ENCODE measurements around the gene ADAP1. TPM values are rescaled to one million over a fixed set of nuclear protein-coding genes. Genes with fewer than 3 reads are reported as not detected.
A peak's percentile ranks its signal among the peaks of the same experiment; 100 is the strongest.
"Not testable (repeated sequence)": the region's sequence is repeated elsewhere in the genome, so short reads cannot be mapped to it uniquely, and the experiment has no call there.

Gene ADAP1, protein sequence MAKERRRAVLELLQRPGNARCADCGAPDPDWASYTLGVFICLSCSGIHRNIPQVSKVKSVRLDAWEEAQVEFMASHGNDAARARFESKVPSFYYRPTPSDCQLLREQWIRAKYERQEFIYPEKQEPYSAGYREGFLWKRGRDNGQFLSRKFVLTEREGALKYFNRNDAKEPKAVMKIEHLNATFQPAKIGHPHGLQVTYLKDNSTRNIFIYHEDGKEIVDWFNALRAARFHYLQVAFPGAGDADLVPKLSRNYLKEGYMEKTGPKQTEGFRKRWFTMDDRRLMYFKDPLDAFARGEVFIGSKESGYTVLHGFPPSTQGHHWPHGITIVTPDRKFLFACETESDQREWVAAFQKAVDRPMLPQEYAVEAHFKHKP
- total RNA-seq, result 2.0 TPM
- polyA plus RNA-seq (ENCODE audit: insufficient read depth in 1 of 8, insufficient read length in 8 of 8, low replicate concordance in 1 of 8), result 1 to 10 TPM; 2.2 to 6.1 (median 3.3) TPM
- long read RNA-seq, donor 1, result 0 reads
- long read RNA-seq, donor 2, result 0 reads
- long read RNA-seq, donor 3, partial matches to known transcripts, result 0 of 1 reads
- long read RNA-seq, donor 3, other reads (novel, unspliced or antisense), result 0 of 1 reads
- long read RNA-seq, donor 4, result 0 reads
- long read RNA-seq, donor 5, partial matches to known transcripts, result 0 of 4 reads
- long read RNA-seq, donor 5, other reads (novel, unspliced or antisense), result 0 of 4 reads
- long read RNA-seq, donor 6, partial matches to known transcripts, result 0 of 2 reads
- long read RNA-seq, donor 6, other reads (novel, unspliced or antisense), result 0 of 2 reads
- long read RNA-seq, donor 7, partial matches to known transcripts, result 0 of 2 reads
- long read RNA-seq, donor 7, other reads (novel, unspliced or antisense), result 0 of 2 reads
- long read RNA-seq, donor 8, result 0 reads
- long read RNA-seq, donor 9, partial matches to known transcripts, result 0 of 1 reads
- long read RNA-seq, donor 9, other reads (novel, unspliced or antisense), result 0 of 1 reads
- long read RNA-seq, donor 10, result 0 reads
- long read RNA-seq, donor 11, partial matches to known transcripts, result 0 of 1 reads
- long read RNA-seq, donor 11, other reads (novel, unspliced or antisense), result 0 of 1 reads

DNA sequence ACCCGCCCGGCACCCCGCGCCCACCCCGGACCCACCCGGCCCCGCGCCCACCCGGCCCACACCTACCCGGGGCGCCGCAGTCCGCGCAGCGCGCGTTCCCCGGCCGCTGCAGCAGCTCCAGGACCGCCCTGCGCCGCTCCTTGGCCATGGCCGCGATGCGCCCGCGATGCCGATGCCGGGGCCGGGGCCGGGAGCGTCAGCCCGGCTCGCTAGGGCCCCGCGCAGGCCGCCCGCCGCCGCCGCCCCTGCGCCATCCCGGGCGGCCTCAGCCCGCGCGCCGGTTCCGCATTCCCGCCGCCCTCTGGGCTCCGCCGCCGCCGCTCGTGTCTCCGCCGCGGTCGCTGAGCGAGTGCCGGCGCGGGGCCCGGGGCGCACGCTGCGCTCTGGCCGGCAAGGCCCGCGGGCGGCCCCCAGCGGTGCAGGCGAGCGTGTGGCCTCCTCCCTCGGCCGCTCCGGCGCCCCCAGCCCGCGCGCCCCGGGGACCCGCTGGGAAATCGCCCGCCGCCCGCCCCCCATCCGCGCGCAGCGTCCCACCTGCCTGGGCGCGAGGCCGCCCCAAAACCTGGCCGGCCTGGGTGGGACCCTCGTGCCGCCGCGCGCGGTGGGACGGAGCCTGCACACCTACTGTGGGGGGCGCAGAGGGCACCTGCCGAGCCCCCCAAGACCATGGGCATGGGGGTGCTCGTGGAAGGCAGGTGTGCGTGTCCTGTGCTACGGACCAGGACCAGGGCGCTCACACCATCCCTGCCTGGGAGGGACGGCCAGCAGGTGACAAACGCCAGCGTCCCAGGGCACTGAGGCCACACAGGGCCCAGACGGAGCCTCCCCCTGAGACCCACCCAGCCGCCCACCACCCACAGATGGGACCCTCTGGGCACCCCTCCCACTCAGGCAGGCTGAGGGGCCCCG, at the start of gene ADAP1:
Gene ADAP1 (minus strand): TSS at position 351 of the 909 bp plus-strand sequence. CDS start 203 bp downstream, at position 148.
- Histone ChIP-seq H3K36me3 (ENCODE audit: control insufficient read depth, insufficient read depth, low read length) (no peaks in the 10 kb centered on the region), H3K27ac (ENCODE audit: low read length) (no peak within 1 kb of the TSS), H3K27me3 (ENCODE audit: control insufficient read depth, insufficient read depth, low read length) (peaks cover 39% of the 10 kb centered on the region), H3K9me3 (replicated peaks; ENCODE audit: control insufficient read depth, low read depth, low read length) (no peaks in the 10 kb centered on the region), H3K4me3 (ENCODE audit: low read length) (peak within 1 kb of the TSS; percentile 17), H3K4me1 (ENCODE audit: control insufficient read depth, insufficient read depth, low read length) (peaks cover 14% of the 10 kb centered on the region)
- peak; percentile 68 for DNase-seq
- 8% methylated on average over 104 of the region's 115 CpGs for WGBS (ENCODE audit: insufficient coverage)

GRCh38 chr7:1002445-1002844, 48.0 kb upstream of the ADAP1 start:
- H3K9me3 ChIP-seq (replicated peaks; ENCODE audit: control insufficient read depth, low read depth, low read length), result not testable (repeated sequence)
- 100% methylated on average over 1 of the region's 7 CpGs for WGBS (ENCODE audit: insufficient coverage)

GRCh38 chr7:1002026-1002425, 47.5 kb upstream of the ADAP1 start:
- H3K4me3 ChIP-seq (ENCODE audit: low read length); H3K27ac ChIP-seq (ENCODE audit: low read length); H3K27me3 ChIP-seq (ENCODE audit: control insufficient read depth, insufficient read depth, low read length); DNase-seq; H3K9me3 ChIP-seq (replicated peaks; ENCODE audit: control insufficient read depth, low read depth, low read length): not testable (repeated sequence)
- Histone ChIP-seq H3K36me3 (ENCODE audit: control insufficient read depth, insufficient read depth, low read length) (peaks cover 26% of the 10 kb centered on the region), H3K4me1 (ENCODE audit: control insufficient read depth, insufficient read depth, low read length) (peaks cover 13% of the 10 kb centered on the region)
- no CpG with 5 or more reads among the region's 4 CpGs for WGBS (ENCODE audit: insufficient coverage)

More at GRCh38 chr7:1002445-1002844, 48.0 kb upstream of the ADAP1 start:
- not testable (repeated sequence) for H3K27me3 ChIP-seq (ENCODE audit: control insufficient read depth, insufficient read depth, low read length); H3K27ac ChIP-seq (ENCODE audit: low read length); H3K4me3 ChIP-seq (ENCODE audit: low read length); DNase-seq; H3K4me1 ChIP-seq (ENCODE audit: control insufficient read depth, insufficient read depth, low read length)
- H3K36me3 ChIP-seq (ENCODE audit: control insufficient read depth, insufficient read depth, low read length), result peaks cover 27% of the 10 kb centered on the region

DNA sequence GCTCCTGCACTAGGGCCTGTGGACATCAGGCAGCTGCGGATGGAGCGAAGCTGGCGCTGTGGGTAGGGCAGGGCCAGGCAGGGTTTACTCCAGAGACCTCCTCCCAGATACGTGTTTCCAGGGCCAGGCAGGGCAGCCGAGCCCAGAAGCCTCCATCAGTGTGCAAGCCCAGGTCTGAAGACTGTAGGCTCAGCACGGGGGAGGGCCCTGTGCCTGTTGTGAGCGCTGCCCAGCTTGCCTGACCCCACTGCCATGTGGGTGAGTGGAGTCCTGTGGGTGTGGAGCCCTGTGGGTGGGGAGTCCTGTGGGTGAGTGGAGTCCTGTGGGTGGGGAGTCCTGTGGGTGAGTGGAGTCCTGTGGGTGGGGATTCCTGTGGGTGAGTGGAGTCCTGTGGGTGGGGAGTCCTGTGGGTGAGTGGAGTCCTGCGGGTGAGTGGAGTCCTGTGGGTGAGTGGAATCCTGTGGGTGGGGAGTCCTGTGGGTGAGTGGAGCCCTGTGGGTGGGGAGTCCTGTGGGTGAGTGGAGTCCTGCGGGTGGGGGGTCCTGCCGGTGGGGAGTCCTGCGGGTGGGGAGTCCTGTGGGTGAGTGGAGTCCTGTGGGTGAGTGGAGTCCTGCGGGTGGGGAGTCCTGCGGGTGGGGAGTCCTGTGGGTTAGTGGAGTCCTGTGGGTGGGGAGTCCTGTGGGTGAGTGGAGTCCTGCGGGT, 46.7 kb upstream of the ADAP1 start:
- 88% methylated on average over 10 of the region's 14 CpGs for WGBS (ENCODE audit: insufficient coverage)

GRCh38 chr7:999941-1000935, 45.8 kb upstream of the ADAP1 start:
- peaks cover 16% of the 10 kb centered on the region for H3K4me1 ChIP-seq (ENCODE audit: control insufficient read depth, insufficient read depth, low read length)
- no peaks in the 10 kb centered on the region for H3K27me3 ChIP-seq (ENCODE audit: control insufficient read depth, insufficient read depth, low read length)
- WGBS (ENCODE audit: insufficient coverage), result 78% methylated on average over 29 of the region's 52 CpGs
- no peak overlapping the region for H3K27ac ChIP-seq (ENCODE audit: low read length)
- no peak for DNase-seq
- peaks cover 40% of the 10 kb centered on the region for H3K36me3 ChIP-seq (ENCODE audit: control insufficient read depth, insufficient read depth, low read length)
- H3K9me3 ChIP-seq (replicated peaks; ENCODE audit: control insufficient read depth, low read depth, low read length), result no peaks in the 10 kb centered on the region
- H3K4me3 ChIP-seq (ENCODE audit: low read length), result no peak overlapping the region

More for the DNA sequence above, 46.7 kb upstream of the ADAP1 start:
- not testable (repeated sequence) for H3K4me3 ChIP-seq (ENCODE audit: low read length); H3K9me3 ChIP-seq (replicated peaks; ENCODE audit: control insufficient read depth, low read depth, low read length); DNase-seq; H3K27ac ChIP-seq (ENCODE audit: low read length); H3K27me3 ChIP-seq (ENCODE audit: control insufficient read depth, insufficient read depth, low read length)
- peaks cover 14% of the 10 kb centered on the region for H3K4me1 ChIP-seq (ENCODE audit: control insufficient read depth, insufficient read depth, low read length)
- peaks cover 31% of the 10 kb centered on the region for H3K36me3 ChIP-seq (ENCODE audit: control insufficient read depth, insufficient read depth, low read length)

- no peak for DNase-seq
- no peak overlapping the region for H3K4me3 ChIP-seq (ENCODE audit: low read length)
- 78% methylated on average over 17 of the region's 28 CpGs for WGBS (ENCODE audit: insufficient coverage)
These were observed 44.8 kb upstream of the ADAP1 start for GRCh38 chr7:999149-999879.

DNA sequence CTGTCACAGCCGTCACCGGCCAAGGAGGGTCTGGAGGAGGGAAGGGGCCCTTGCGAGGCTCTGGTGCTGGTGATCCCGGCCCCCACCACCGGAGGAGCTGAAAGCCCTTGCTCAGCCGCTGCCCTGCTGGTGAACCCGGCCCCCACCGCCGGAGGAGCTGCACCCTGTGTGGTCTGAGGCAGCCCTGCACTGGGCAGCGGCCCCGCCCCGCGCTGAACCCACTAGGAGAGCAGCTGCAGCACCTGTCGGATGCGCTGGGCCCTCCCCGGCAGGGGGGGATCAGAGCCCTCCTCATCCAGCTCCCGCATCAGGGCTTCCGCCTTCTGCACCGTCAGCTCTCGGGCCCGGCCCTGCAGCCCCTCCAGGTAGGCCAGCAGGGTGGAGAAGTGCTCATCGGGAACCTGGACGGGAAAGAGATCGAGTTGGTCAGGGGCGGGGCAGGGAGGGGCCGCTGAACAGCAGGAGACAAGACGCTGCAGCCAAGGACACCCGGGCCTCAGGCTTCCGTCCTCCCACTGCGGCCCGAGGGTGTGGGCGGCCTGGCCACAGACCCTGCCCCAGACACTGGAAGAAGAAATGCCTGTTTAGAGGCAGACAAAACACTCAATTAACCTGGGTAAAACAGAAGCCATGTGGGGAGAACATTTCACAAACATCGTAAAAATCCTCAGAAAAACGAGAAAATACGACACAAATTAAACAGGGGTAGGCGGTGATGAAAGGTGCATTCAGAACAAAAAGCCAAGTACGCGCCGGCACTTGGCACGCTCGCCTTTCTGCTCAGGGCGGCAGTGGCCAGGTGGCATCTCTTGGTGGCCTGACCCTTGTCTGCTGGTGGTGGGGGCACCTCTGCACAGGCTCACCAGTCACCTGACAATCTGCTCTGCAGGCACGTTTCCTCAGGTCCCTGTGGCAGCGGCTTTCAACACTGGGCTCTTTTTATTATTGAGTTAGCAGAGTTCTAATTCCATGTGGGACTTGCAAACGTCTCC, 43.2 kb upstream of the ADAP1 start:
- Histone ChIP-seq H3K36me3 (ENCODE audit: control insufficient read depth, insufficient read depth, low read length) (peaks cover 40% of the 10 kb centered on the region), H3K4me3 (ENCODE audit: low read length) (no peak overlapping the region), H3K9me3 (replicated peaks; ENCODE audit: control insufficient read depth, low read depth, low read length) (no peaks in the 10 kb centered on the region), H3K27me3 (ENCODE audit: control insufficient read depth, insufficient read depth, low read length) (no peaks in the 10 kb centered on the region), H3K4me1 (ENCODE audit: control insufficient read depth, insufficient read depth, low read length) (peaks cover 20% of the 10 kb centered on the region), H3K27ac (ENCODE audit: low read length) (no peak overlapping the region)
- WGBS (ENCODE audit: insufficient coverage), result 60% methylated on average over 39 of the region's 45 CpGs
- no peak for DNase-seq

More at GRCh38 chr7:999149-999879, 44.8 kb upstream of the ADAP1 start:
- H3K4me1 ChIP-seq (ENCODE audit: control insufficient read depth, insufficient read depth, low read length), result peaks cover 15% of the 10 kb centered on the region
- H3K9me3 ChIP-seq (replicated peaks; ENCODE audit: control insufficient read depth, low read depth, low read length), result no peaks in the 10 kb centered on the region
- peaks cover 40% of the 10 kb centered on the region for H3K36me3 ChIP-seq (ENCODE audit: control insufficient read depth, insufficient read depth, low read length)
- H3K27ac ChIP-seq (ENCODE audit: low read length), result no peak overlapping the region
- H3K27me3 ChIP-seq (ENCODE audit: control insufficient read depth, insufficient read depth, low read length), result no peaks in the 10 kb centered on the region

Data from muscle of leg (tissue), 16 donors.